ELR (cell line): Measurements from ENCODE around the gene GRIK3.

Source experiments
- DNase-seq: peaks from one replicate; pipeline ENCODE4 v3.0.0-alpha.2; 2015; ENCODE audit warnings: low read depth

GRIK3 gene

DNA sequence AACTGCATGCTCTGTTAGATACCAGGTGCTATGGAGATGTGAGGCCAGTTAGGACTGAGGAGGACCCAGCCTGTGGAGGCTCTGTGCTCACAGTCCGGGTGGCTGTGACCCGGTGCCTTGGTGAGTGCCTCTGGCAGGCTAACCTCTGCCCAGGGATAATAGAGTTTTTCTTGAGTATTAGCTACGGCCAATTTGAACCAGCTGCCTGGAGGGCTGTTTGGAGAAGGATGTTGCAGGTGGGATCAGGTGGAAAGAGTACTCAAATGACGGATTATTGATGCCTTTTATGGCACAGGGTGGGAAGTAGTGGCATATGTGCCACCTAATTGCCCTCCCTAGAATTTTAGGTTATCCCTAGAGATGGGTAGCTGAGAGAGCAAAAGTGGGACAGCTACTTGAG, 182.7 kb downstream of the GRIK3 start:
- no peak for DNase-seq

DNA sequence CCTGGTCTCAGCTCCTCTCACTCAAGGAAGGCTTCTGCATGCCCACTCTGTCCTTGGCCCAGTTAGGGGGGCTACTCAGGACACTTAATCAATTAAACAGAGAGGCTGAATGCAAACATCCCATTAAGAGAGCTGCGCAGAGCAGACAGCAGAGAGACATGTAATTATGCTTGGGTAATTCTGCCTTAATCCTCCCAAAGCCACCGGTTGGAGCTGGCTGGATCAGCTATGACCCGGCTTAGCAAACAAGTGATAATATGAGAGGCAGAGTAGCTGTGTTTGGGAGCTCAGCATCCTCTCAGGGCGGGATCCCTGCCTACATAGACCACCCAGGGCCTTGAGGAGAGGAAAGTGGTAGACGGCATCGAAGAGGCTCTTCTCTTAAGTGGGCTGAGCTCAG, 183.2 kb downstream of the GRIK3 start:
- no peak for DNase-seq

DNA sequence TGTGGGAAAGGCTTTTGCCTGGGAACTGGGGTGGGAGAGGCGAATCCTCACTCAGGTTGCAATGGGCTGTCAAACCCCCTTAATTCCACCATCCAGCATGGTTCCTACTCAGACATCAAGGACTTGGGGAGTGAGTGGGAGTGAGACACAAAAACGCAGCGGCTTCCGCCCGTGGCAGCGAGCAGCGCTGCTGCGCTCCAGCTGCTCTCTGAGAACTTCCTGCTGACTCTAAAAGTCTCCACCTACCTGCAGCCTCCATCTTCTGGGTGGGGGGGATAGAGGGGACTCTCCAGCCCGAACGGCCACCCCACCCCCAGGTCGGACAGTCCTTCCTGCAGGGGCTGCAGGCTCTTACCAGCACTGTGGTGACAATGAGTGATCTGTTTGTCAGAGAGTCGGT, 184.4 kb downstream of the GRIK3 start:
- DNase-seq = no peak

DNA sequence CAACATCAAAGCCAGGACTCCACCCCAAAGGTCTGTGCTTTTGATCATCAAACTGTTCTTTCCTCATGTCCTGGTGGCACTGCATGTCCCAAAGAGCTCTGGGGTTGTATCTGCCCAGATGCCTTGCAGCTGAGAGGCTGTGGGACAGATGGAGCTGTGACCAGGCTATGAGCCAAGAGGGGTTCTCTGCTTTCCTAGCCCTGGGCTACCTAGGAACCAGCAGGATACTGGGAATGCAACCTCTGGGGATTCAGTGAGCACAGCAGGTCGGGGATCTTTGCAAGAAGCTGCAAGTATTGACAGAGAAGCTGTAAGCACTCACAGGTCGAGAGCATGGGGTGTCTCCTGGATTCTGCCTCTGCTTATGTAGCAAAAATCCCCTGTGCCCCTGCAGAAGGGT, 186.6 kb downstream of the GRIK3 start:
- no peak for DNase-seq

DNA sequence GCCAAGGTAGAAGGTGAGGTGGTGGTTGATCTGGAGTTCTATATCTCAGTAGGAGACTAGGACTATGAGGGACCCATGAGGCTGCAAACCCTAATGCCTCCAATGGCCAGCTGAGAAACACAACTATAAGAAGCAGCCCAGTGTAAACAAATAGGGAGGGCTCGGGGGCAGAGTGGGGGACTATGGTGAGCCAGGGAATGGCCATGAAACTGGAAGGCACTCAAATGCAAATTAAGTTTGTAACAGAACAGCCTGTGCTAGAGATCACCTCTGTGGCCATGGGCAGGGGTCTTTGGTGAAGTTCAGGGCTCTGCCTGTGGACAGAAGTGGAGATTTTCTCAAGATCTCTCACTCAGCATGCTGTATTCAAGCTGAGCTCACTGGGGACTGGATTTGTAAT, 187.1 kb downstream of the GRIK3 start:
- no peak for DNase-seq

DNA sequence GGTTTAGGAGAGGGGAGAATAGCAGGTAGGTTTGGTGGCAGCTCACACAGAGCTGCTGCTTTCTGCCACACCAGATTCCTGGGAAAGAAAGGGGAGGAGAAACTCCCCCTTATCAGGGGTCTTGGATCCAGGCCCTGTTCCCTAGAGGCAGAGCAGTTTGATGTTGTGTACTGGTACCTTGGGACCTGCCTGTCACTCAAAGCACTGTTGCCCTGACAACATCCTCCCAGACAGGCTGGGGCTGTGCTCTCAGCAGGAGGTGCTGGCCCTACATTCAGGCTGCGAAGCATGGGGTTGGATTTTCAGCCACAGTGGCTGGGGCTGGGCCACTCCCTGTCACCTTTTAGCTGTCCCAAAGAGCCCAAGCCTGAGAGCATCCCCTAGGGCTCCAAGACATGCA, 188.0 kb downstream of the GRIK3 start:
- no peak for DNase-seq

DNA sequence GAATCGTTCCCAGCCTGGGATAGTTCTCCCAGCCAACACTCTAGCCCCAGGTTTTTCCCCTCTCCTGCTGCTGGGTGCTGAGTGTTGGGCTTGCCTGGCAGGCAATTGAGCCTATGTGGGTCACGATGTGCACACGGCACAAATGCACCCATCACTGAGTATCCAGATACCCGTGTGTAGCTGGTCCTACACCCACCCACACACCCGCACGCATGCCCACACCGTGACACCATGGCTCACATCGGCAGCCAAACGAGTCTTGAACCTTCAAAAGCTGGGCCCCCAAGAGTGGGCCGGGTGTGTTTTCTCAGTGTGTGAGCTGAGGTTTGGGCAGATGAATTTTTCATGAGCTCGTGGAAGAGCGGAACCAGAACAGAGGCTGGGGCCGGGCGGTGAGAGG, 188.5 kb downstream of the GRIK3 start:
- DNase-seq = no peak

DNA sequence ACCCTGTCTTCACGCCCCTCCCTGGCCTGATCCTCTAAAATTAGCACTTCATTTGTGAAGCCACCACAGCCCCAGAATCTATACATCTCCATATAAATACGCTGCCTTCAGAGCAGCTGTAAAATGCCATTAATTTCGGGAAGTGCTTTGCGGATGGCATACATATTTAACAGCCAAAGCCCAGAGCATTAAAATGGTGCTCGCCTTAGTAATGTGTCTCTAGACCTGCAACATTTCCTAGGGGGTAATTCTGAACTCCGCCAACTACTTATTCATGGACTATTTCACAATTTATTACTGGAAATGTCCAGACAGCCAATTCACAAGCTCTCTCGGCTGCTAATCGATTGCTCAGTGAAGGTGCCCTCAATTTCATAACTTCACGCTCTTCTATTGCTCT, 189.4 kb downstream of the GRIK3 start:
- no peak for DNase-seq

DNA sequence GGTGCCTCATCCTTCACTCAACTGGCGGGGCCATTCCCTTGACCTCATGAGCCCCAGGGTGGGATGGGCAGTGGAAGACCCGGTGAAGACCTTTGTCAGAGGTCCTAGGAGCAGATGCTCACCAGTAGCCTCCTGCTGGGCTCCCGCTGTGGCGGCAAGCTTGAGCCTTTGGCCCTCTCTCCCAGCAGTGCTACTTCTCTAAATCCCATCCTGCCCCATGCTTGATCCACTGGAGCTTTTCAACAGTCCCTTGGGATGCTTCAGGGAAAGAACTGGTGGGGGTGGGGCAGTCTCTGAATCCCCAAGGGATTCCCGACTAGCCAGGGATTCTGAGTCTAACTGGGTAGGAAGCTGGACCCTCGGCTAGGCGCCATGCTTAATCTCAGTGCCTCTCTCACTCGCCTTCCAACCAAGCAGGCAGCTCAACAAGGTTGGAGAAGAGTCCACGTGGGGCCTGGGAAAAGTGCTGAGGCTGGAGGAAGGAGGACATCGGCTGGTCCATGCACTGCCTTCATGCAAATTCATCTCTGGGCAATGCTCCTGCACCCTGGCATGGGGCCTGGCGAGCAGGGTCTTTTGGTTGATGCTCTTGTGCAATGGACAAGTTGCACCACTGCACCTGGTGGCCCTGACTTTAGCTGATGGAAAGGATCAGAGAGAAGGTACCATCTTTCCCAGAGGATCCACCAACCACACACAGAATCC, 190.3 kb downstream of the GRIK3 start:
- no peak for DNase-seq

DNA sequence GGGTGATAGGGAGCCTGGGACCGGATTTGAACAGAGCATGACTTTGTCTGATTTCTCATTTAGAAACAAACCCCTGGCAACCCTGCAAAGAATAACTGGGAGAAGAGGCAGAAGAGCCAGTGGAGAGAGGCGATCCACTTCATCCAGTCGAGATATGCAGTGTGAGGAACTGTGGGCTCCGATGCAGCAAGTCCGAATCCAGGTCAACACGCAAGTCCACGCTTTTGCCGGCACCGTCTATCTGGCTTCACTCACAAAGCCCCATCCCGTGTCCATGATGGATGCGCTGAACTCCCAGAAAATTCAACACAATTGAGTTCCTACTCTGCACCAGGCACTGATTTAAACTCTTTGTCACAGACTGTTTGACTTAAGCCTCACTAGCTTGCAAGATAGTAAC, 191.3 kb downstream of the GRIK3 start:
- no peak for DNase-seq

DNA sequence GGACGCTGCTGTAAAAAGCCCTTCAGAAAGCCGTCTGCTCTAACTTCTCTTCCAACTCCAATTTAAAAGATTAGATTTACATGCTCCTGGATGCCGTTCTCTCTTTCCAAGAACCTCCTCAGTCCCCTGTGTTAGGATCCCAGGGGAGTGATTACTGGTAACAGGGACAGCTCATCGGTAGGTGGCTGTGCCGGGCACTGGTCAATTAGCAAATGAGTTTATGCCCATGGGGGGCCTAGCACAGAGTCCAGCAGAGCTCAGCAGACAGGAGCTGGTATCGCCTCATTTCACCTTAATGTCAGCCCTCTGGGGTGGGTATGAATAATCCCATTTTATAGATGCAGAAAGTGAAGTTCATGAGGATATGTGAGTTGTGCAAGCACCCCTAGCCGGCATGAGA, 191.9 kb downstream of the GRIK3 start:
- DNase-seq = no peak

DNA sequence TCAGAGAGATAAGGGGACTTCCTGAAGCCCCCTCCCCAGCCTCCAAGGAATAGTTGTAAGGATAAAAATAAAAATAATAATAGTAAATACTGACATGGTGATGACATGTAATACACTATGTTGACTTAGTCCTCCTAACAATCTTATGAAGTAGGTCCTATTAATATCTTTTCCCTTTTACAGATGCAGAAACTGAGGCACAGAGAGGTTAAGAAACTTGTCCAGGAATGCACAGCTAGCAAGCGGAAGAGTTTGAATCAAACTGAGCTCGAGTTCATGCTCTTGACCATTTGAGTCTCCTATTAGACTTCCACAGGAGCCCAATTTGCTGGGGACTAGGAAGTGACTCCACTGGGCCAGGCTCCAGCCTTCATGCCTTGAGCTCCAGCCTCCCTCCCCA, 194.8 kb downstream of the GRIK3 start:
- no peak for DNase-seq

DNA sequence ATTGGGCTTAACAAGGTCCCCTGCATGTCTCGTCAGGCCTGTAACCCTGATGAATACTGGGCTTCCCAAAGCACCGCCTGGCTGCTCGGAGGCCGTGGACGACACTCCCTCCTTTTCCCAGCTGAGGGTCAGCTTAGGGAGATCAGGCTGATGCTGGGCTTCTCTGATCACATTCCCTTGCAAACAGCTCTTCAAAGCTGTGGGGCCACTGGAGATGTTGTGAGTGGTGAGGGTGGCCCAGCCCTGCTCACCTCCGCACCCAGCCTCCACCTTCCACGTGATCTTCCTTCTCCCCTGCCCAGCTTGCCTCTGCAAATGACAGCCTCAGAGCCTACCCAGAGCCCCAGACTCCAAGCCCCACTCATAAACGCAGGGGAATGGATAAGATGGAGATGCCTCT, 195.4 kb downstream of the GRIK3 start:
- no peak for DNase-seq

DNA sequence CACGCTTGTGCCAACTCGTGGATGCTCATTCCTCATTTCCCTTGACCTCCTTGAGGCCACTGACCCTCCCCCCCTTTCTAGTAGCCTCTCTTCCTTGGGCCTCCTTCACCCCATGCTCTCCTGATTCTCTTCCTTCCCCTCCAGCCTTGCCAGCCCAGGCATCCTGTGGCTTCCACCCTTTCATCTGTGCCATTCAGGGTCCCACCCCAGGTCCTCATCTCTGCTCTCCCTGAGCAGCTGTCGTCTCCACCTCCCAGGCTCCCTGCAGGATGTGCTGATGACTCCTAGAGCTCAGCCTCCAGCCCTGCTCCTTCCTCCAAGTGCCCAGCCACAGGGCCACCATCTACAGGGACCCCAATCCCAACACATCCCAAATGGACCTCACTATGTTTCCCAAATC, 197.4 kb downstream of the GRIK3 start:
- no peak for DNase-seq

DNA sequence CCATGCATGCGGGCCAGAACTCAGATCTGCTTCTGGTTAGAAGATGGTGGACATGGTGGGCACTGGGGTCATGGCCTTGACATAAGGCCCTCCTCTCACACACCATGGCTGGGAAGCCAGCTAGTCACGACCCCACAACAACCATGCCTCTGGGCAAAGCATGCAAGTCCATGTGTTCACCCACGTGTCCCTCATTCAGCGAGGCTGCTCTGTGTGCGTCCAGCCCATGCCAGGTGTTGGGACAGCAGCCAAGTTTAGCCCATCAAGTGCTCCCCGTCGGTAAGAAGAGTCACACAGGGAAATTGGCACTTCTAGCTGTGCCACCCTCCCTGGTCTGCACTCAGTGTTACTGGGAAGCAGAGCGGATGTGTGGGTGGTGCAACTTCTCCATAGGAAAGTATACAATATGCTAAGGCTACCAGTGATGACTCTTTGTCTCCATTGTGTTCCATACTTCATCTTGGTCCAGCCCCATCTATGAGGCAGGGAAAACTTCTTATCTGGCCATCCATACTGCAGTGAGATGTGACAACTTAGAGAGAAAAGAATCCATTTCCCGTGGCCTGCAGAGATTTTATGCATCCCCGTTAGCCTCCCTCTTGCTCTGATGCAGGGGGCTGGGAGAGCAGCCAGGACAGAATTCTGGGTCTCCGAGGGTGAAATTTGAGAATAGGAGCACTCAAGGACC, 198.0 kb downstream of the GRIK3 start:
- DNase-seq = no peak

DNA sequence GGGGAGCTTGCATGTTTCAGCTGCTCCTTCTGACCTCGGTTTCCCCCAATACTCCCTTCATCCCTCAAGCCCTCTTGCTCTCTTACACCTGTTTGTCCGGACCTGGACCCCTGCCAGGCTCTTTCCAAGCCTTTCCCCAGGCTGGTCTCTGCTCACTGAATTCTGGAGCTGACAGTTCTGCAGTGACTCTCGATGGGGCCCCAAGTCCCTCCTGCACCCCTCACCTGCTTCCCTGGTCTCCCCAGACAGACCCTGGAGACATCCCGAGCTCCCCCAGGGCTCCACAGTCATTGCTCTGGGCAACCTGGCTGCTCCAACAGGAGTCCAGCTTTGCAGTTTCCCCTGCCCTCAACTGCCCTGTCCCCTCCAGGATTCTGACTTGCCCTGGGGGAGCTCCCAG, 198.6 kb downstream of the GRIK3 start:
- no peak for DNase-seq

DNA sequence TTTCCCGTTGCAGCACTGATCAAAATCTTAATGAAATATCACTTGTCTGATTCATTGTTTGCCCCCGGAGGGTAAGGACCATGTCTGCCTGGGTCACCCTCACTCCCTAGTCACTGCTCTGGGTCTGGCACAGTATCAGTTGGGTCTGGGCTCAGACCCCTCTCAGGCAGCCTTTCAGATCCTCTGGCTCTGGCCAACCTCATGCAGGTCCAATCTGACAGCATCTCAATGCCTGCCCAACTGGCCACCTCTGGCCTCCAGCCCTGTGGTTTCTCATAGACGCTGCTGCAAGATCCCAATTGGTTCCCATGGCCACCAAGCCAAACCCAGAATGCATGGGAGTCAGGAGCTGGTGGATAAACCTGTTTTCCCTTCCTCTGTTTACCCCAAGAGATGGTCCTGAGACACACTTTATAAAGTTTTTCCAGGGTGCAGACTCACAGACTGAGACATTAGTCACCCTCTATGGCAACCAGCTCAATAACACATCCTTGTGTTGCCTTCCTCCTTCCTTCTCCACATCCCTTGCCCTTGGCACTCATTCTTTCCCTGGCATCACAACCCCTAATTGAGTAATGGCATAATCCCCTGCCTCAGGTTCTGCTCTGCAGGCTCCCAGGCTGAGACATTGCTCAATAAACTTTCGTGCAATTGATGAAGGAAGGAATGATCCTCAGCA, 199.2 kb downstream of the GRIK3 start:
- DNase-seq = no peak

DNA sequence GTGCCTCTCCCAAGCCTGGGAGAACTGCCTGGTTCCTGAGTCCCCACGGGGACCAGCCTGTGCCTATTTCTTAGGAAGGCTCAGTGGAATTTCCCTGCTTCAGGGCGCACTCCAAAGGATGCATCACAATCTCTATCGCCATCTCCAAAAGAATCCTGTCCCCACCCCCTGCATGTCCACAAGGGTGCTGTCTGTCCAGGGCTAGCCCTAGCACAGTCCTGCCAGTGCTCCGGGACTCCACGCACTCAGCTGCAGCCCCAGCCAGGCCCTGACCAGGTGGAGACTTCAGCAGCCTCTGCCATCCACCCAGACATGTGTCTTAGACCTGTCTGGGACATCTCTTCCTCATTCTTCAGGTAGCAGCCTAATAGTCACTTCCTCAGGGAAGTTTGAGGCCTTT, 199.7 kb downstream of the GRIK3 start:
- DNase-seq = no peak

DNA sequence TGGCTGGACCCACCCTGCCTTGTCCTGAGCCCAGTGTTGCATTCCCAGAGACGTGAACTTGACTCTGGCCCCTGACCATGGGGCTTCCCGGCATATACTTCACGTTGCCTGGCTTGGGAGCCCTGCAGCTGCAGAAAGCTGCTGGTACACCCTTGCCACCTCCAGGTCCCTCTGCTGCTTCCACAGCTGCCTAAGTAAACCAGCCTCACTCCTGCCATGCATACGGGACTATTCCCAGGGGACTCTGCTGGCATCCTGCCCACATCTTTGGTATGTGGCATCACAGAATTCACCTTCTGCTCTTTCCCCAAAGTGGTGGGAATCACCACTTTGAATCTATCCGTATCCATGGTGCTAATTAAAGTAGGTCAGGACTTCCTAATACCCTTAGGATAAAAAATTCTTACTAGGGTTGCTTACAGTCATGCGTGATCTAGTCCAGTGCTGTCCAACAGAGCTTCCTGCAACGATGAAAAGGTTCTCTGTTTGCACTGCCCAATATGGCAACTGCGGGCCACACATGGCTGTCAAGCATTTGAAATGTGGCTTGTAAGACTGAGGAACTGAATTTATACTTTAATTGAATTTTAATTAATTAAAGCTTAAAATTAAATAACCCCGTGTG, 203.0 kb downstream of the GRIK3 start:
- DNase-seq = no peak

DNA sequence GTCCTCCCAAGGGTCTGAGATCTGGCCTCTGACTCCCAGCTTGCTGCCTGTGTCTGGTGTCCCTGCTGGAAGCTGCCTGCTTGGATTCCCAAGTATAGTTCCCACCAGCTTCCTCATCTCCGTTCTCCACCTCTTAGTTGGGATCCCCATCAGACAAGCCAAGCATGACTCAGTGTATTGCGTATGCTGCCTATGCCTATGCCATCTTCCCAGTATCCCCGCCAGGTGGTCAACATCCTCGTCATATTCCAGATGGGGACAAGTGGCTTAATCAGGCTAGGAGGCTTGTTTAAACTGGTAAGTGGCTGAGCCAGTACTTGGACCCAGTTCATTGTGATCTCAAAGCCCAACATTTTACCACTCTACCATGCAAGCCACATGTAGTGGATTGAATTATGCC, 204.4 kb downstream of the GRIK3 start:
- peak; percentile 1 for DNase-seq

DNA sequence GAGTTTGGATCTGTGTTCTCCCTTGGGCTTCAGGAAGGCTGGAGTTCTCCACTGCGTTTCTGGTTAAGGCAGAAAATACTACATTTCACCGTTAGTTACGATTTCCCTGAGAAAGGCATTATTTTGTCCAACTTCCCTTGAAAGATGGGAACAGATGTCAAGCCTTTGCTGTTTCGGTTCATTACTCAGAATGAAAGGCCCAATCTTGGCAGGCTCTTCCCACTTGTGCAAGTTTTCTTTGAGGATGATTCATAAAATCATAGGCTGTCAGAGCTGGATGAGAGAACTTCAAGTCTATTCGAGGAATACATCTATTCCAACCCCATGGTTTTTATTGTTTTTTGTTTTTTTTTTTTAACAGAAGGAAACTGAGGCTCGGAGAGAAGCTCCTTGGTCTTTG, 205.2 kb downstream of the GRIK3 start:
- DNase-seq = no peak

DNA sequence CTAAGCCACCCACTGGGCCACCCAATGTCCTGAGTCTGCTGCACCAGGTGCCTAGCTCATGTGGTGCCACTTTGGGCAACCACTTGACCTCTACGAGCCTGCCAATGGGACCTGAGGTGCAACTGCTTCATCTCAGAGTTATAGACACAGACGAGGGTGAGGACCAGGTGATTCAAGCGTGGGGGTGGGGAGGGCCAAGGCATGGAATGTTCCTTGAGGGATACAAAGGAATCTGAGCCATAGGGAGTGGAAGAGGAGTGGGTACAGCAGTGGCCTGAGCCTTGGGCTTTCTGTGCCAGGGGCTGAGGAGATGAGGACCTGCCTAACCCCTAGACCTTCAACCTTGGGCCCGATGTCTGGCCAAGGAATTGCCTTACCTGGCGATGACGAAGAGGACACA, 209.1 kb downstream of the GRIK3 start:
- DNase-seq = no peak

DNA sequence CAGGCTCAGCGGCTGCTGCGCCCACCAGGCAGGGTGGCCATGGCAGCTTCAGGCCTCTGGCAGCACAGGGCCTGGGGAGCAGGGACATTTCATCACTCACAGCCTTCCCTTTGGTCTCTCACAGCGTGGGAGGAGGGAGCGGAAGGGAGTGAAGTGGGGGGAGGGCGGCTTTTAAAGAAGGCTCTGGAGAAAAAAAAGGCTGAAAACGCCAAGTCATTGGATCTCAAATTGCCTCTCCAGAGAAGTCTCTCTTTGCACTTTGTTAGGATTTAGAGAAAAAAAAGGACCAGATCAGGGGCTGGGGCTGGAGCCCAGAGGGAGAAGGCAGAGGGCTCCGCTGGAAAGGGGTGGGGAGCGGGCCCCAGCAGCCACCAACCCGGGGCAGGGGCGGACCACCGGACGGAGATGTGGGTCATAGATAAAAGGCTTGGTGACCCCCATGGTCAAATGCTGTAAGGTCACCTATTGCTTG, 209.9 kb downstream of the GRIK3 start:
- DNase-seq = no peak
